PC-3 (cell line): ENCODE data around the gene TOB1. TPM values are rescaled to one million over a fixed set of nuclear protein-coding genes. Genes with fewer than 3 reads are reported as not detected.

Source experiments
- ATAC-seq: fragments of 200-7000 bp; cut with Tn5 transposase; 2 replicates; pipeline ENCODE4 v1.9.1; 2020; ENCODE audit warnings: mild to moderate bottlenecking, moderate library complexity
- BruUV-seq: library from RNA; stranded (reverse); fragments of 400-500 nt; replicated peaks from 2 replicates; lab custom pipeline; 2021; lab: Mats Ljungman, UMichigan
- CTCF ChIA-PET: fragments of 300-600 bp; sonication (Branson Sonifier 250); formaldehyde crosslinking; loops from one replicate; lab custom pipeline; 2022; ENCODE audit warnings: antibody characterized with exemption; lab: Charles Lee
- POLR2A ChIA-PET: fragments of 300-600 bp; sonication (Branson Sonifier 250); formaldehyde crosslinking; loops from one replicate; lab custom pipeline; 2022; ENCODE audit warnings: antibody characterized with exemption; ENCODE audit not compliant: unreplicated experiment; lab: Charles Lee
- DNase-seq: peaks from one replicate; pipeline ENCODE4 v3.0.0-alpha.2; 2015
- H2AFZ ChIP-seq: fragments of 300-600 bp; sonication (generic); 2 replicates; pipeline ENCODE4 v1.6.0; 2016; ENCODE audit warnings: antibody characterized with exemption, low read length
- H3F3A ChIP-seq: fragments of 300-600 bp; sonication (generic); one replicate; pipeline ENCODE4 v1.6.0; 2017; ENCODE audit warnings: antibody characterized with exemption, low read length, control low read depth, mild to moderate bottlenecking; ENCODE audit not compliant: unreplicated experiment
- H3K27ac ChIP-seq: fragments of 300-600 bp; sonication (generic); 2 replicates; pipeline ENCODE4 v1.5.1; 2016; ENCODE audit warnings: mild to moderate bottlenecking, low read length
- H3K27me3 ChIP-seq: fragments of 300-600 bp; sonication (generic); 2 replicates; pipeline ENCODE4 v1.6.1; 2016; ENCODE audit warnings: low read length, mixed read lengths
- H3K36me3 ChIP-seq: fragments of 300-600 bp; sonication (generic); 2 replicates; pipeline ENCODE4 v1.6.1; 2016; ENCODE audit warnings: low read depth, mixed run types, low read length, mixed read lengths
- H3K4me1 ChIP-seq: fragments of 300-600 bp; sonication (generic); 2 replicates; pipeline ENCODE4 v1.5.1; 2016; ENCODE audit warnings: low read length; ENCODE audit not compliant: insufficient read depth
- H3K4me2 ChIP-seq: fragments of 300-600 bp; sonication (generic); 2 replicates; pipeline ENCODE4 v1.6.0; 2016; ENCODE audit warnings: low read length
- H3K4me3 ChIP-seq: fragments of 300-600 bp; sonication (generic); 2 replicates; pipeline ENCODE4 v1.5.1; 2016; ENCODE audit warnings: mild to moderate bottlenecking, low read length, mixed read lengths
- H3K79me2 ChIP-seq: fragments of 300-600 bp; sonication (generic); 2 replicates; pipeline ENCODE4 v1.6.1; 2017; ENCODE audit warnings: low read length, mixed read lengths
- H3K9ac ChIP-seq: fragments of 300-600 bp; sonication (generic); 2 replicates; pipeline ENCODE4 v1.6.0; 2016; ENCODE audit warnings: mild to moderate bottlenecking, low read length
- H3K9me2 ChIP-seq: fragments of 300-600 bp; sonication (generic); replicated peaks from 2 replicates; pipeline ENCODE4 v1.6.1; 2016; ENCODE audit warnings: mixed run types, low read length, mixed read lengths
- H3K9me3 ChIP-seq: fragments of 300-600 bp; sonication (generic); 2 replicates; pipeline ENCODE4 v1.6.1; 2016; ENCODE audit warnings: low read length, mixed read lengths
- H4K20me1 ChIP-seq: fragments of 300-600 bp; sonication (generic); 2 replicates; pipeline ENCODE4 v1.6.1; 2016; ENCODE audit warnings: low read length, mixed read lengths
- EZH2 ChIP-seq: fragments of 300-600 bp; sonication (generic); IDR thresholded peaks from one replicate; pipeline ENCODE4 v1.6.1; 2017; ENCODE audit warnings: antibody characterized with exemption, mild to moderate bottlenecking, low read length; ENCODE audit not compliant: unreplicated experiment
- EZH2phosphoT487 ChIP-seq: fragments of 300-600 bp; sonication (generic); IDR thresholded peaks from 2 replicates; pipeline ENCODE4 v1.6.1; 2018; ENCODE audit warnings: mild to moderate bottlenecking, antibody characterized with exemption, low read length, borderline replicate concordance
- intact Hi-C: fragments of 100-400 bp; cut with micrococcal nuclease; formaldehyde crosslinking; loops from 2 replicates; pipeline ENCODE4 v1.9.0; 2023
- total RNA-seq: library from RNA; depleted of rRNA; stranded (reverse); fragments of >200 nt; gene quantifications from 2 replicates; pipeline ENCODE4 v1.2.3, GENCODE V29; 2014
- TF ChIP-seq, protein P1 (sequence below): fragments of 300-600 bp; sonication (generic); conservative IDR thresholded peaks from 2 replicates; pipeline ENCODE4 v1.5.1; 2017; ENCODE audit warnings: antibody characterized with exemption, low read depth, mild to moderate bottlenecking, low read length

Gene TOB1
- total RNA-seq, 1 experiment from 2014 or later, result 28.7 TPM

DNA sequence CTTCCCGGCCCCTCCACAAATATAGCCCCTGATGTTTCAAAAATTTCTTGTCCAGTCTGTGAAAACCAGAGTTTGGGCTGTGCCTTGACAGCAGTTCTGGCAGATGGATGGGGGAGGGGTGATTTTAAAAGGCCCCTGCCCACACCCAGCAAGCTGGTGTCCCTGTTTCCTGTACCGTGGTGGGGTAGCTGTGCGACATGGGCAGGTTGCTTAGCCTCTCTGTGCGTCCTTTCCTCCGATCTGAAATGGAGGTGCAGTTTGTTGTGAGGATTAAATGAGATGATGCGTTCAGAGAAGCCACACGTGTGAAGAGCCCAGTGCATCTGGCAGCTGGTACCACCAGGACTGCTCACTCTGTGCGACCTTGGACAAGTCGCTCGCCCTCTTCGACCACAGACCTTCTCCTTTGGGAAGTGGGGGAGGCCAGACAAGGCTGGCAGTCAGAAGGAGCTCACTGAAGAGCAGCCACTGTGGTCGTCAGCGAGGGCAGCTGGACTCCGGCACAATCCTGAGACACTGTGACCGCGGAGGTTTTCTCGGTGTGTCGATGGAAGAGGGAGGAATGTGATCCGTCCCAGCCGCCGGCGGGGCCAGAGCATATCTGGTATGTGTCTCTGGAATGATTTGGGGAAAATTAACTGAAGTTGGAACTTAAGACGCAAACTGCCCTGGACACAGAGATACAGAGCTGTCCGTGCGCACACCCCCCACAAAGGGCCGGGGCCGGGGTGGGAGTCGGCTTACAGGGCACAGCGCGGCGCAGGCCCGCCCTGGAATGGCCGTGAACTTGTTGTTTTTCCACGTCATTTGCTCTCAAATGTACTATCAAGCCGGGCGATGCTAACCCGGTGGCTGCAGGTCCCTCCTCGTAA is 31.5 kb downstream of the TOB1 start:
- no TSS peak for BruUV-seq
- Histone ChIP-seq H3K79me2 (no peaks in the 10 kb centered on the region), H3K9me3 (no peaks in the 10 kb centered on the region), H2AFZ (no peak overlapping the region), H3K9me2 (no peaks in the 10 kb centered on the region), H3K4me3 (no peak overlapping the region), H3K36me3 (no peaks in the 10 kb centered on the region), H3K9ac (no peak overlapping the region), H4K20me1 (no peaks in the 10 kb centered on the region), H3K4me2 (no peak overlapping the region), H3K4me1 (no peaks in the 10 kb centered on the region), H3K27ac (no peak overlapping the region), H3F3A (no peaks in the 10 kb centered on the region), H3K27me3 (no peaks in the 10 kb centered on the region)
- ChIA-PET CTCF (no interaction called here), POLR2A (interaction anchor here (0.6 kb wide), 1 partner anchor 8 kb away, joined by 3 read pairs; no protein-coding TSS in a partner anchor)
- no peak for ATAC-seq
- TF ChIP-seq EZH2 (no peak), EZH2phosphoT487 (no peak)
- TF ChIP-seq, protein P1, sequence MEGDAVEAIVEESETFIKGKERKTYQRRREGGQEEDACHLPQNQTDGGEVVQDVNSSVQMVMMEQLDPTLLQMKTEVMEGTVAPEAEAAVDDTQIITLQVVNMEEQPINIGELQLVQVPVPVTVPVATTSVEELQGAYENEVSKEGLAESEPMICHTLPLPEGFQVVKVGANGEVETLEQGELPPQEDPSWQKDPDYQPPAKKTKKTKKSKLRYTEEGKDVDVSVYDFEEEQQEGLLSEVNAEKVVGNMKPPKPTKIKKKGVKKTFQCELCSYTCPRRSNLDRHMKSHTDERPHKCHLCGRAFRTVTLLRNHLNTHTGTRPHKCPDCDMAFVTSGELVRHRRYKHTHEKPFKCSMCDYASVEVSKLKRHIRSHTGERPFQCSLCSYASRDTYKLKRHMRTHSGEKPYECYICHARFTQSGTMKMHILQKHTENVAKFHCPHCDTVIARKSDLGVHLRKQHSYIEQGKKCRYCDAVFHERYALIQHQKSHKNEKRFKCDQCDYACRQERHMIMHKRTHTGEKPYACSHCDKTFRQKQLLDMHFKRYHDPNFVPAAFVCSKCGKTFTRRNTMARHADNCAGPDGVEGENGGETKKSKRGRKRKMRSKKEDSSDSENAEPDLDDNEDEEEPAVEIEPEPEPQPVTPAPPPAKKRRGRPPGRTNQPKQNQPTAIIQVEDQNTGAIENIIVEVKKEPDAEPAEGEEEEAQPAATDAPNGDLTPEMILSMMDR, result no peak
- DNase-seq, result no peak
- intact Hi-C loops, result no loop called here

DNA sequence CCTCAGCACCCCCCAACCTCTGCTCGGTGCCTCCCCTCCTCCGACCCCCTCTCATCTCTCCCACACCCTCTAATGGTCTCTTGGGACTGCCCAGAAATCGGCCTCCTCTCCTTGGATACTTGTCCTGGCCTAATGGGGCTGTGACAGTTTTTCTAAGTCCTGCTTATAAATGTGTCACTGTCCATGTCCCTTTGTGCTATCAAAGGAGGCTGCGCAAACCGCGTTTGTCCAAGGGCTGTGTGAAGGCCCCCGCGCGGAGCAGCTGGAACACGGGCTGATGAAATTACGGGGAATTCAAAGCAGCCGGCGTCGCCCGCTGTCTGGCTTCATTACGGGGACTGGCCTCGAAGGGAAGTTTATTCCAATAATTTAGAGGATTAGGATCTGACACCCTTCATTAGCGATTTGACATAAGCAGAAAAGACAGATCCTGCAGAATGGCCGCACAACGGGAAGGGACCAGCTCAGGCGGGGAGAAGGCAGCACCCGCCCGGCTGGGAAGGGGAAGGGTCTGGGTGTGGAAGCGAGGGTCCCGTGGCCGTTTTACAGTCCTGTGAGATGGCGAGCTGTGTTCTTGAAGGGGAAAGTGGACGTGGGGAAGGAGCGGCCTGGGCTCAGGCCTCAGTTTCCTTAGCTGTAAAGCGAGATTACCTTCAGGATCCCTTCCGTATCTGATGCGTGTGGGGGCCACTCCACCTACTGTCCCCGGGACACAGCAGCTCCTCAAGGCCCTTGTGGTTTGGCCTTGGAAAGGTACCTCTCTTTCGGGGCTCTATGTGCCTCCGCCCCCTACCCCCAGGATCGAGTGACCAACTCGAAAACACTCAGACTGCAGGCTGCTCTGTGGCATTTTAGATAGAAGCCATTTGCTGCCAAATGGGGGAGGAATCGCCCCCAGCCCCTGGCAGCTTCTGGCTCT is 32.4 kb downstream of the TOB1 start:
- no peaks in the 10 kb centered on the region for H3K9me2 ChIP-seq
- H3K4me3 ChIP-seq, result no peak overlapping the region
- H3K9ac ChIP-seq, result no peak overlapping the region
- ATAC-seq (no peak), DNase-seq (no peak)
- ChIA-PET CTCF (interaction anchor here (0.5 kb wide), 1 partner anchor 22 kb away, joined by 5 read pairs; no protein-coding TSS in a partner anchor), POLR2A (no interaction called here)
- no peak overlapping the region for H3K4me2 ChIP-seq
- intact Hi-C loops, result no loop called here
- H3K36me3 ChIP-seq, result no peaks in the 10 kb centered on the region
- no peak overlapping the region for H2AFZ ChIP-seq
- no peaks in the 10 kb centered on the region for H3K79me2 ChIP-seq
- BruUV-seq, result no TSS peak
- H3K4me1 ChIP-seq, result no peaks in the 10 kb centered on the region
- no peaks in the 10 kb centered on the region for H3K27me3 ChIP-seq
- H4K20me1 ChIP-seq, result no peaks in the 10 kb centered on the region
- H3K9me3 ChIP-seq, result no peaks in the 10 kb centered on the region
- TF ChIP-seq EZH2, result no peak
- no peak for TF ChIP-seq EZH2phosphoT487
- TF ChIP-seq, protein P1, result no peak
- no peaks in the 10 kb centered on the region for H3F3A ChIP-seq
- no peak overlapping the region for H3K27ac ChIP-seq
